Mucosa of rectum (tissue), 2 donors: Measurements from ENCODE around the gene TSPEAR.

Experiments
- H3K27ac ChIP-seq, 2 donors: one replicate each; pipeline ENCODE4 v1.7.0; 2013; ENCODE audit warnings: inconsistent platforms in 2 of 2, low read depth in 2 of 2, low read length in 2 of 2
- H3K27me3 ChIP-seq, 2 donors: one replicate each; pipeline ENCODE4 v1.7.0; 2013; ENCODE audit warnings: low read length in 2 of 2; ENCODE audit not compliant: control insufficient read depth in 2 of 2, insufficient read depth in 2 of 2
- H3K36me3 ChIP-seq, 2 donors: one replicate each; pipeline ENCODE4 v1.7.0; 2013; ENCODE audit warnings: low read length in 2 of 2; ENCODE audit not compliant: control insufficient read depth in 2 of 2, insufficient read depth in 2 of 2
- H3K4me1 ChIP-seq, 2 donors: one replicate each; pipeline ENCODE4 v1.7.0; 2013; ENCODE audit warnings: low read length in 2 of 2, mild to moderate bottlenecking in 1 of 2; ENCODE audit not compliant: control insufficient read depth in 2 of 2, insufficient read depth in 2 of 2
- H3K4me3 ChIP-seq, 2 donors: one replicate each; pipeline ENCODE4 v1.7.0; 2013; ENCODE audit warnings: low read length in 2 of 2
- H3K9ac ChIP-seq, 2 donors: one replicate each; pipeline ENCODE4 v1.7.0; 2013; ENCODE audit warnings: low read length in 2 of 2, low read depth in 1 of 2, mild to moderate bottlenecking in 1 of 2
- H3K9me3 ChIP-seq, 2 donors: one replicate each; pipeline ENCODE4 v1.7.0; 2013; ENCODE audit warnings: low read length in 2 of 2; ENCODE audit not compliant: control insufficient read depth in 2 of 2
- donor health status: healthy.
- donor health status: Normal muscosa, but diverticular disease.

TSPEAR gene

GRCh38 chr21:44730951-44731579, 19.7 kb upstream of the TSPEAR start:
- Histone ChIP-seq H3K36me3 (no peaks in the 10 kb centered on the region), H3K27me3 (no peaks in the 10 kb centered on the region), H3K9me3 (no peaks in the 10 kb centered on the region), H3K27ac (no peak overlapping the region), H3K9ac (no peak overlapping the region), H3K4me1 (no peaks in the 10 kb centered on the region), H3K4me3 (no peak overlapping the region)

GRCh38 chr21:44730028-44730395, 18.6 kb upstream of the TSPEAR start:
- H3K27me3 ChIP-seq, result peaks cover 0 to 3% of the 10 kb centered on the region in 2 donors
- H3K9me3 ChIP-seq, result no peaks in the 10 kb centered on the region

GRCh38 chr21:44729336-44730027, 18.1 kb upstream of the TSPEAR start:
- Histone ChIP-seq H3K27ac (no peak overlapping the region), H3K27me3 (peaks cover 0 to 3% of the 10 kb centered on the region in 2 donors), H3K9me3 (no peaks in the 10 kb centered on the region), H3K4me3 (no peak overlapping the region), H3K4me1 (no peaks in the 10 kb centered on the region), H3K36me3 (no peaks in the 10 kb centered on the region), H3K9ac (no peak overlapping the region)

More at GRCh38 chr21:44730028-44730395, 18.6 kb upstream of the TSPEAR start:
- Histone ChIP-seq H3K4me1 (no peaks in the 10 kb centered on the region), H3K4me3 (no peak overlapping the region), H3K9ac (no peak overlapping the region), H3K36me3 (no peaks in the 10 kb centered on the region), H3K27ac (no peak overlapping the region)

- H3K27me3 ChIP-seq, result peaks cover 4 to 9% of the 10 kb centered on the region in 2 donors
- H3K4me3 ChIP-seq, result no peak overlapping the region
Observed at GRCh38 chr21:44728716-44729115, 17.3 kb upstream of the TSPEAR start.

GRCh38 chr21:44727757-44728156, 16.4 kb upstream of the TSPEAR start:
- no peak overlapping the region for H3K4me3 ChIP-seq
- no peak overlapping the region for H3K27ac ChIP-seq
- H3K36me3 ChIP-seq, result no peaks in the 10 kb centered on the region
- H3K9me3 ChIP-seq, result no peaks in the 10 kb centered on the region
- no peak overlapping the region for H3K9ac ChIP-seq
- peaks cover 14 to 19% of the 10 kb centered on the region in 2 donors for H3K27me3 ChIP-seq
- no peaks in the 10 kb centered on the region for H3K4me1 ChIP-seq

More at GRCh38 chr21:44728716-44729115, 17.3 kb upstream of the TSPEAR start:
- no peaks in the 10 kb centered on the region for H3K4me1 ChIP-seq
- H3K9ac ChIP-seq, result no peak overlapping the region
- H3K9me3 ChIP-seq, result no peaks in the 10 kb centered on the region
- no peaks in the 10 kb centered on the region for H3K36me3 ChIP-seq
- H3K27ac ChIP-seq, result no peak overlapping the region

- Histone ChIP-seq H3K9ac (no peak overlapping the region), H3K27ac (no peak overlapping the region), H3K36me3 (no peaks in the 10 kb centered on the region), H3K27me3 (peaks cover 14 to 22% of the 10 kb centered on the region in 2 donors), H3K9me3 (no peaks in the 10 kb centered on the region), H3K4me1 (no peaks in the 10 kb centered on the region), H3K4me3 (no peak overlapping the region)
Observed at GRCh38 chr21:44727321-44727720, 15.9 kb upstream of the TSPEAR start.

GRCh38 chr21:44726826-44727225, 15.5 kb upstream of the TSPEAR start:
- no peaks in the 10 kb centered on the region for H3K4me1 ChIP-seq
- H3K9me3 ChIP-seq, result no peaks in the 10 kb centered on the region
- H3K36me3 ChIP-seq, result no peaks in the 10 kb centered on the region
- no peak overlapping the region for H3K27ac ChIP-seq
- H3K9ac ChIP-seq, result no peak overlapping the region
- no peak overlapping the region for H3K4me3 ChIP-seq
- H3K27me3 ChIP-seq, result peaks cover 14 to 22% of the 10 kb centered on the region in 2 donors

- no peaks in the 10 kb centered on the region for H3K36me3 ChIP-seq
- no peaks in the 10 kb centered on the region for H3K4me1 ChIP-seq
- no peaks in the 10 kb centered on the region for H3K9me3 ChIP-seq
- no peak overlapping the region for H3K27ac ChIP-seq
- H3K4me3 ChIP-seq, result no peak overlapping the region
- H3K9ac ChIP-seq, result no peak overlapping the region
- H3K27me3 ChIP-seq, result peaks cover 14 to 22% of the 10 kb centered on the region in 2 donors
Observed at GRCh38 chr21:44724926-44725325, 13.6 kb upstream of the TSPEAR start.

GRCh38 chr21:44724196-44724595, 12.8 kb upstream of the TSPEAR start:
- no peak overlapping the region for H3K4me3 ChIP-seq
- H3K9me3 ChIP-seq, result no peaks in the 10 kb centered on the region
- no peak overlapping the region for H3K27ac ChIP-seq
- H3K36me3 ChIP-seq, result no peaks in the 10 kb centered on the region
- H3K27me3 ChIP-seq, result peaks cover 14 to 22% of the 10 kb centered on the region in 2 donors
- no peak overlapping the region for H3K9ac ChIP-seq
- no peaks in the 10 kb centered on the region for H3K4me1 ChIP-seq

- no peak overlapping the region for H3K27ac ChIP-seq
- no peaks in the 10 kb centered on the region for H3K9me3 ChIP-seq
- no peaks in the 10 kb centered on the region for H3K4me1 ChIP-seq
- H3K4me3 ChIP-seq, result no peak overlapping the region
- no peak overlapping the region for H3K9ac ChIP-seq
- H3K36me3 ChIP-seq, result no peaks in the 10 kb centered on the region
- peaks cover 21 to 26% of the 10 kb centered on the region in 2 donors for H3K27me3 ChIP-seq
Observed at GRCh38 chr21:44723177-44724131, 12.1 kb upstream of the TSPEAR start.
